GM19395 (cell line): Measurements from ENCODE around the gene EMC9.

Experiments used
- ATAC-seq: cut with Tn5 transposase; IDR thresholded peaks from one replicate; pipeline ENCODE4 v1.9.1; 2021; ENCODE audit warnings: mild to moderate bottlenecking, moderate library complexity; ENCODE audit not compliant: unreplicated experiment

EMC9 gene, protein sequence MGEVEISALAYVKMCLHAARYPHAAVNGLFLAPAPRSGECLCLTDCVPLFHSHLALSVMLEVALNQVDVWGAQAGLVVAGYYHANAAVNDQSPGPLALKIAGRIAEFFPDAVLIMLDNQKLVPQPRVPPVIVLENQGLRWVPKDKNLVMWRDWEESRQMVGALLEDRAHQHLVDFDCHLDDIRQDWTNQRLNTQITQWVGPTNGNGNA

DNA sequence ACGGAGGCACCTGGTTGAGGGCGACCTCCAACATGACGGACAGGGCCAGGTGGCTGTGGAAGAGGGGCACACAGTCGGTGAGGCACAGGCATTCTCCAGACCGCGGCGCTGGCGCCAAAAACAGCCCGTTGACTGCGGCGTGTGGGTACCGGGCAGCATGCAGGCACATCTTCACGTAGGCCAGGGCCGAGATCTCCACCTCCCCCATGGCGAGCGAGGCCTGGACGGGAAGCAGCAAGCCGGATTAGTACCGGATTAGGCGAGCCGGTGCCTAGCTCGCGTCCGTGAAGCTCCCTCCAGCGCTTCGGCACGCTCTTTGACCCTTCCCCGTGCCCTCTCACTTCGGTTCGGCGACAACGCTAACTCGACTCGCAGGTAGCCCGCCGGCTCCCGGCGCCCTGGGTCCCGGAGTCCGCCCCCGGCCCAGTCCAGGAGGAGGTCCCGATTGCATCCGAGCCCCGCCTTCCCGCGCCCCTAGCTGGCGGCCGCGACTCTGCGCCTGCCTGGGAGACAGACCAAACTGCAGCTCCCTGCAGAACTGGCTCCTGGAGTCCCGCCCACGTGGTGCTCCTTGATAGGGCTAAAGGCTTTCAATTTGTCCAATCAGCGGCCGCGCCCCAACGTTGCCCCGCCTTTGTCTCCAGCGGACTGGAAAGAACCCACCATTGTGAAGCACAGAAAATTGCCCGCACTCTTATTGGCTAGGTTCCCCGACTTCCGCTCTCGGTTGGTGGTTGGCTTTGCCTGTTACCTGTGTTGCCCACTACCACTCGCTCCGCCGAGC, at the start of gene EMC9:
EMC9 (minus strand) TSS at position 495 of the 784 bp plus-strand sequence; CDS start at position 208, 287 bp downstream.
- ATAC-seq, result peak; percentile 85

DNA sequence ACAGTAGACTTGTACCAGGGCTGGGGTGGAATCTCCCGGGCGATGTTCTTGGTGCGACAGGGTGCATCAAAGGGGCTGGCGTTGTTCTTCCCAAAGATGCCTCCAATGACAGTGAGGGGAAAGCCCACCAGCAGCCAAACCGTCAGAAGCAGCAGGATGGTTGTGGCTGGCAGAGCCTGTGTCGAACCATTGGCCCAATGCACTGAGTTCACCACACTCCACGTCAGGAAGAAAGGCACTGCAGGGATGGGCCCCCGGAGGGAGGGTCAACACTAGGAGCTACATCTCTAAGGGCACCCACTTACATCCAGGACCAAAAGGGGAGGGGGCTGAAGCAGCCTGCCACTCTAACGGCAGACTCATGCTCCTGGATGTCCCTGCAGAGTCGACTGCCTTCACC, 49.0 kb upstream of the EMC9 start:
- no peak for ATAC-seq

DNA sequence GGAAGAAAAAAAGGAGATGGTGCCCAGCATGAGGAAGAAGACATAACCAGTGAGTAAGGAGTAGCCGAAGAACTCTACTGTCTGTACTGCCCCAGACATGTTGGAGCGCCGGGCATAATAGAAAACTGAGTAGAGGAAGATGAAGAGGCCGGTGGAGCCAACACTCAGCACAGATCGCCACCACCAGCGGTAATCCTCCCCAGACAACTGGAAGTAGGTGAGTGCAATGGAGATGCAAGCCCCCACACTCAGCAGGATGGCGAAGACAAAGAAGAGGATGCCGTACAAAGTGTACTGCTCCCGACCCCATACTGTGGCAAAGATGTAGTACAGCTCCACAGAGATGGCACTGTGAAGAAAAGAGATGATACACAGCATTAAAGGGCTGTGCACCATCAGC, 48.1 kb upstream of the EMC9 start:
- no peak for ATAC-seq

DNA sequence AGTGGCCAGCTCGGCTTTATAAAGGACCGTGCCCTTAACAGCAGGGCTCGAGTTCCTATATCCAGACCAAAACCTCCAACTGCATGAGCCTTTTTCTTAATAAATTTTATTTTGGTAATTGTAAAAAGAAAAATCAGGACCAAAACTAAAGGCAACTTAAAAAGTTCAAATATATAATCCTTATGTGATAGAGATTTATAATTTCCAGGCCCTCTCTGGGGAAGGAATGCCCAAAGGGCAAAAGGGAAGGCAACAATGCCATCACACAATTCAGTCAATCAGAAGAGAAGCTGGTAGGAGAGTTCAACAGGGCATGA, 47.6 kb upstream of the EMC9 start:
- ATAC-seq, result no peak

DNA sequence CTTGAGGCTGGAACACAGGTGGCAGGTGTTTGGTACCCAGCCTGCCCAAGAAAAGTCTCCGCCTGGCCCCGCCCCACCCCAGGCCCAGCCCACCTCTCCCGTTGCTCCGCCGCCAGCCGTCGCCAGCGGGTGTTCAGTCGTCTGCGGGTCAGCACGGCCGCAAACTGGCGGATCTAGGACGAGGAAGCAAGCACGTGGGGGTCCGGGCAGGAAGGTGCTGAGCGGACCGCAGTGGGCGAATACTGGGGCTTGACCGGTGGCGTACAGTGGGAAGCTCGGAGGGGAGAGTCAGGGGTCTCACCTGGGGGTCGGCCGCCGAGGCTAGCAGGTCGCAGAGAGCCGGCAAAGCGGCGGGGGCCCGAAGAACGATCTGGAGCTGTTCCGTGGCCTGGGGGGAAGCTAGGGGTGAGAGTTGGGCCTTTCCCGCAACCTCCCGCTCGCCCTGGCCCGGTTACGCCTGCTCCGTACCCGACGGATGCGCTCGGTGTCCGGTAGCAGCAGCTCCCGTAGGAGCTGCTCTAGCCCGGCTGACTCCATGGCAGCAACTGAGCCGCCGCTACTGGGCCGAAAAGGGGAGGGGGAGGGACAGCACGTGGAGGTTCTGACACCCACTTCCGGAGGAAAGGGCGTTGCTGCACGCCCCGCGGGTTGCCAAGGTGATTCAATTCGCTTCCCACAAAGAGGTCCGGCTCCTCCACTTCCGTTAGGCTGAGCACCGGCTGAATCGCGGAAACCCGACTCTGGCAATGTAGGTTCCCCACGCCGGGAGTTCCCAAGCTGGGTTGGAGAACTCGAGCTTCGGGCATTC, 47.1 kb upstream of the EMC9 start, which contains the start of gene IPO4:
IPO4 (minus strand) TSS at position 566 of the 808 bp plus-strand sequence; CDS start at position 537, 29 bp downstream.
- peak; percentile 89 for ATAC-seq

DNA sequence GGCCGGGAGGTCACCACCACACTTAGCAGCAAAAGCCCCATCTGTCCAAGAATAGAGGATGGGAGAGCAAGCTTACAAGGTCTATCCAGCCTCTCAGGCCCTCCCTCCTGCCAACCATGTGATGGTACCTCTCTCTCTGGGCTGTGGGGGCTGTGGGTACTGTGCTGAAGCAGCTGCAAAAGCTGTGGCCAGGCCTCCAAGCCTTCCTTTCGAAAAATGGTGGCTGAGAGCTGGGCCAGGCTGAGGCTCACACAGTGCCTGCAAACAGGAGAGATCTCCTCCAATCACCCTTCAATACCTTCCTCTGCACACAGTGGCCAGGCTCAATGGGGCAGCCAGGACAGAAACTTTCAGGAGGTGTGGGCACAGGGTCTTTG, 46.1 kb upstream of the EMC9 start:
- ATAC-seq, result no peak

DNA sequence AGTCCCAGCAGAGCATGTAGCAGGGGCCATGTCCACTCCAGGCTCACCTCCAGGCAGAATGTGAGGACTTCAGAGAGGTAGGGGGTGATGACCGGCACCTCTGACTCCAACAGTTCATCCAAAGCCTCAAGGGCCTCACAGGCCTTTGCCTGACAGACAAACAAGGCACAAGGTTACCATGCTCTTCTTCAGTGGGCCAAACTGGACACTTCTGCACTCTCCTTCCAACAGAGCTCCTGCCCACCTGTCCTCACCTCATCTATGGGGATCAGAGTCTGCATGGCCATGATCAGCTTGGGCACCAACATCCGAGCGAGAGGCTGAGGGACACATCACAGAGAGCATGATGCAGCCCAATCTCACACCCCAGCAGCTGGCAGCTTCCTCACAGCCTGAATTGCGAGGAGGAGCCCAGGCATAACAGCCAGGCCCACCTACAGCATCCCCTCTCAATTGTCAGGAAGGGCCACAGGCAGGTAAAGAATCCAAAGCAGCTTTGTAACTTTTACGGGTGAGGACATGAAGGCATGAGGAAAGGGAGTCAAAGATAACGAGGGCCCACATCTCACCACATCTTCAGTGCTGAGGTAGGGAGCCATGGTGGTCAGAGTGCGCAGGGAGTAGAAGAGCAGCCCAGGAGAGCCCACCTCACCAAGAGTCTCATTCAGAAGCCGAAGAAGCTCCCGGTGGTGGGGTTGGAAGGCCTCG, 45.6 kb upstream of the EMC9 start:
- ATAC-seq, result no peak

DNA sequence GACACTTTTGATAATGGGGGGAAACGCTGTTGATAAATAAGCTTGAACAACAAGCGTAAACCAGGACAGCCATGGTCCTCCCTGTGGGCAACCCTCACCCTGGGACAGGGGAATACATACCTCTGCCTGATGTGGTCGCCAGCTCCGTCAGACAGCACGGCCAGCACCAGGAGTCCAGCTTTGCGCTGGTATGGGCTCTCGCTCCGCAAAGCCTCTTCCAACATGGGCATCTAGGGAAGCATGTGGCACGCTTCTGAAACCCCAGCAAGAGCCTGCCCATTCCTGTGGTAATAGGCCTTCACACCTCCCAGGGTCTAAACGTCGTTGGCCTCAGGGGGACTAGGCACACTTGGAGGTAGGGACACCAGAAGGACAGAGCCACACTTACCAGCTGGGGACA, 44.4 kb upstream of the EMC9 start:
- no peak for ATAC-seq

DNA sequence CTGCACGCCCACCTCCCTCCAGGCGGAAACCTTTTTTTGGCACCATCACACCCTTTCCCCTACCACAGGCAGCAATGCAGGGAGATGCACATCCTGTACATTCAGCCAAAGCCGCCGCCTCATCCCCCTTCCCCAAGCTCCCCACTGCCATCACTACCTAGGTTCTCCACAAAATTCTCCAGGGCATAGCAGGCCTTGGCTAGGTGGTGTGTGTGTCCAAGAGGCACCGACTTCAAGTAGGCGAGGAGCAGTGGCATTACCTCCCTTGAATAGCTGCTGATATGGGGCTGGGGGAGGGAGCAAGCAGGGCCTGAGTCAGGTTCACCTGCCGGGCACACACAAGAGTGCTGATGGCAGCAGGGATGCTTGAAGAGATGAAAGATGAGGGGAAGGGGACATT, 43.6 kb upstream of the EMC9 start:
- no peak for ATAC-seq

DNA sequence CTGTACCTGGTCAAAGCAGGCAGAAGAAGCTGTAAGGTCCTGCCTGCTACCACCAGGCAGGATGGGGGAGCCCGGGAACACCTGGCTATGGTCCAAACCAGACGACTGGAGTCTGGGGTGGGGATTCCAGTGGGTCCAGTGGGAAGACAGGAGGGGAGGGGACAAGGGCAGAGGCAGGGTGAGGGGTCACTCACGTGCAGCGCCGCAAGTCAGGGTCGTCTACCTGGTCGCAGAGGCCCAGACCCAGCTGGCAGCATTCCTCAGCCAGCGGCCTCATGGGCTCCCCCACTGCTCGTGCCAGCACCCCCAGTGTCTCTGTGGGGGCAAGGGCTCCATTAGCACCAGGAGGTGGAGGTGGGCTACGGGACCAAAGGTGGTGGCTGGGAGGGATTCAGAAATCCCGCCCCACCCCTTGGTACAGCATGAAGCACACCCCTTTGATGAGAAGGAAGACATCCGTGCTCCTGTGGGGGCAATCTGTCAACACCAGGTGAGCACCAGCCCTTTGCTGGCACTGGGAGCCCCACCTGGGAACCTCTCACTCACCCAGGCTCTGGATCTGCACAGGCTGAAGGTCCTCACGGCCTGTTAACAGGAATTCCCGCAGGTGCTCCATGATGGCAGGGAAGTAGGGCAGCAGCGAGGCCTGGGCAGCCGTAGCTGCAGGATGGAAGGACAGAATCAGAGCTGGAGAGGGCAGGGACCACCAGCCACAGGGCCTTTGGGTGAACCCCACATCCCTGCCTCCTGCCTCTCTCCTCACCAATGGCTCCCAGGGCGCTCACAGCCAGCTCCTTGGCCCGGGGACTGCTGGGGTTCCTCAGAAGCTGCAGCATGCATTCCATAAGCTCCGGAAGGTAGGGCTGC, 42.9 kb upstream of the EMC9 start:
- no peak for ATAC-seq

DNA sequence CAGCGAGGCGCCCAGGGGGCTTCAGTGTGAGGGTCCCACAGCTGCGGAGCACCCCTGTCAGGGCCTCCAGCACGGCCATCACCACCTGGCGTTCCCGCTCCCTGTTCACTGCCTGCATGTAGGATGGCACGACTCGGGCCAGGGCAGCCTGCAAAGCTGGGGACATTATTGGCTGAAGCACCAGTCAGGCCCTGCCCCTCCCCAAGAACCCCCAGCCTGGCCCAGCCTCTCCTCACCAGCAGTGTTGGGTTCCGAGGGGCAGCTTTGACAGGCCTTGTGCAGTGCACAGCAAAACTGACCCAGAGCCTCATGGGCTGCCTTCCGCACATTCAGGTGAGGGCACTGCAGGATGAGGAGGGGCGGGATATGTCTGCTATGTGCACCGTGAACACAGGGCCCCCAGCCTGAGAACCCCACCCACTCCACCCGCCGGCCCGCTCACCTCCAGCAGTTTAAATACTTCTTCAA, 41.7 kb upstream of the EMC9 start:
- ATAC-seq, result no peak

DNA sequence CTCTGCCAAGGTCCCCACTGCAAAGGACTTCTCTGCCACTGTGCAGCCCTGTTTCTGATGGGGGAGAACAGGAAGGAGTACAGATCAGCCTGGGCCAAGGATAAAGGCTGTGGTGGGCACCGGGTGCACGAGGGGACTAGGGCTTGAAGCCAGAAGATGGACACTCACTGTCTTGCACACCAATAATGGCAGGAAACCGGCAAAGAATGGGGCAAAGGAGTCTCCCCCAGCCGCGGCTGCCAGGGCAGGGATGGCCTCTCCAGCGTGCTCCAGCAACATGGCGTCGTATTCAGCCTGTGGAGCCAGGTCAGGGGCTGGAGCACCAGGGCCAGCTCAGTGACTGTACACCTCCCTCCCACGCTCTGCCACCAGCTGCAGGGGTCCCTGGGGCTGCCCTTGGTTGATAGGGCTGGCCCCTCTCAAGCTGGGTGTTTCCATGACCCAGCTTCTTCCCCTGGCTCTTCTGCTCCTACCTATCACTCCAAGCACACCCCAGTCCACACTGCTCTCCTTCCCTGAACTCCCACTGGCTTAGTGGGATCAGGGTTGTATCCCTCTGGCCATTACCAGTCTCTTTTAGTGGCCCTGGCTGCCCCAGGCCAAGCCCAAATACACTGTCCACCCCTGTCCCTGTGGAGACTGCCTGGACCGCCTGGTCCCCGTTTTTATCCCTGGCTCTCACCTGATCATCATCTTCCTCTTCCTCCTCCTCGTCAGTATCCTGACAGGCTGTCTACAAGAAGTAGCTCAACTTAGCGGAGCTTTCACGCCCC, 40.9 kb upstream of the EMC9 start:
- no peak for ATAC-seq

DNA sequence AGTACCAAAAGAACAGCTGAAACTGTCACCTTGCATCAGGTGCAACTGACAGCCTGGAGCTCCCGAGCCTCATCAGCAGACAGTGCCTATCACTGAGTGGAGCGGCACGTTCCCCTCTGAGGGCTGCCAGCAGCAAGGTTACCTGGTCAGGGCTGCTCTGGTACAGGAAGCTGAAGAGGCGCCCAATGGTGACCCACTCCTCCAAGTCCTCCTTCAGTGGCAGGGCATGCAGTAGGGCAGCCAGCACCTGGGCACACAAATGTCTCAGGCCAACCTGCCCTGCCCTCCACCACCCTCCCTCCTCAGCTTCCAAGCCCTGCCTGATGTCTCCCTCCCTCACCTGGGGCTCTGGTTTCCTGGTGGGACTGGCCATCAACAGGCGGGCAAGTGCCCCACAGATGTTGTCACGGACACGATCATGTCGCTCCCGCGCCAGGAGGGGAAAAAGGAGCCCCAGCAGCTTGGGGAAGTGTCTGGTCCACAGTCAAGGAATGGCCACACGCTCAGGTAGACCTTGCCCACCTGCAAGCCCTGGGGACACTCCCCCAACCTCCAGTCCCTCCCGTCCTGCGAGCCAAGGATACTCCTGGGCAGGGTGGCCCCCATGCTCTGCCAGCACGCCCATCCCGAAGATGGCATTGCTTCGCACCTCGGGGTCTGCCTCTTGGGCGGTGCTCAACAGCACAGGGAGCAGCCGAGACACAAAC, 40.1 kb upstream of the EMC9 start:
- no peak for ATAC-seq

DNA sequence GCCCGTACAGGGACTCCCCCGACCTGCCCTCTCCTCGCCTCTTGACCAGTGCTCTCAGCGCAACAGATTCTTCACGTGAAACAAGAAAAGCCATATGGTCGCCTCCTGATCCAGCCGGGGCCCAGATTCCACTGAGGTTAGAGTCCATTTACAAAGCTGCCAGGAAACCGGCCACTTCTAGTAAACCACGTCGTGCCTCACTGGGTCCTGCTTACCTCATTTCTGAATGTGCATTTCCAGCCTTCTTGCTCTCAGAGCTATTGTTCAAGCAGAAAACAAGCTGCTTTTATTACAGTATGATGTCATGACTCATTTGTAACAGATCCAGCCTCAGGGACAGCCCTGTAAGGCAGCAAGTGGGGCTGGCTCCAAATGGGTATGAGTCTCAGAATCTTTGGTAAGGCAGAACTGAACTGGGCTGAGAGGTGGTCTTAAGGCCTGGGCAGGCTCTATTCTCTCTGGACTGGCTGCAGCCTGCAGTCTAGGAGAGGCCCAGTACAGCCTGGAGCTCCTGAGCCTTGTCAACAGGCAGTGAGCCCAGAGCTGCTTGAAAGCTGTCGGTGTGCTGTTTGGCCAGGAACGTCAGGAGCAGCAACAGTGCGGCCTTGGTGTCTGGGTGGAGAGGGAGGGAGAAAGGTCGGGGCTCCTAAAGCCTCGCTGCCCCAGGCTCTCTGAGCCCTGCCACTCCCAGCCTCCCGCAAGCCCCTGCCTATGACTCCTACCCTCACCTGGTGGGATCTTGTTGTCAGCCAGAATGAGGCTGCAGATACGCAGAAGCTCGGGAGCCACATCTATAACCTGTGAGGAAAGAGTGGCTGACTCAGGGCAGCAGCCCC, 38.8 kb upstream of the EMC9 start:
- no peak for ATAC-seq

DNA sequence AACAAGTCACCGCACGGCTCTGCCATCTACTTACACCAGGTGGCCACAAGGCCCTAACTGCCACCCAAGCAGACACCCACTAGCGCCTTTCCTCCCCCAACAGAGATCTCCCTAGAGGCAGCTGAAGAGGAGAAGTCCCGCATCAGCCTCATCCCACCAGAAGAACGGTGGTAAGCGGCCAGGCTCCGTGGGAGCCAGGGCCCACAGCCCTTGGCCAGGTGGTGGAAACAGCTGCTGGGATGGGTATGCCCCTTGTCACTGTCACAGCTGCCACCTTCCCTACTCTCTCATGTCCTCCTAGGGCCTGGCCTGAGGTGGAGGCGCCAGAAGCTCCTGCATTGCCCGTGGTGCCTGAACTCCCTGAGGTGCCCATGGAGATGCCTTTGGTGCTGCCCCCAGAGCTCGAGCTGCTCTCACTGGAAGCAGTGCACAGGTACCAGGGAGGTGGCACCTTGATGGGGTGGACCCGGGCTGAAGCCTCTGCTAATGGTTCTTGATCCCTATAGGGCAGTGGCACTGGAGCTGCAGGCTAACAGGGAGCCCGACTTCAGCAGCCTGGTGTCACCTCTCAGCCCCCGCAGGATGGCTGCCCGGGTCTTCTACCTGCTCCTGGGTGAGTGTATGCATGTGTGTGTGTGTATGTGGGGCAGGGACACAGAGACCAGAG, 38.0 kb upstream of the EMC9 start:
- ATAC-seq, result no peak

DNA sequence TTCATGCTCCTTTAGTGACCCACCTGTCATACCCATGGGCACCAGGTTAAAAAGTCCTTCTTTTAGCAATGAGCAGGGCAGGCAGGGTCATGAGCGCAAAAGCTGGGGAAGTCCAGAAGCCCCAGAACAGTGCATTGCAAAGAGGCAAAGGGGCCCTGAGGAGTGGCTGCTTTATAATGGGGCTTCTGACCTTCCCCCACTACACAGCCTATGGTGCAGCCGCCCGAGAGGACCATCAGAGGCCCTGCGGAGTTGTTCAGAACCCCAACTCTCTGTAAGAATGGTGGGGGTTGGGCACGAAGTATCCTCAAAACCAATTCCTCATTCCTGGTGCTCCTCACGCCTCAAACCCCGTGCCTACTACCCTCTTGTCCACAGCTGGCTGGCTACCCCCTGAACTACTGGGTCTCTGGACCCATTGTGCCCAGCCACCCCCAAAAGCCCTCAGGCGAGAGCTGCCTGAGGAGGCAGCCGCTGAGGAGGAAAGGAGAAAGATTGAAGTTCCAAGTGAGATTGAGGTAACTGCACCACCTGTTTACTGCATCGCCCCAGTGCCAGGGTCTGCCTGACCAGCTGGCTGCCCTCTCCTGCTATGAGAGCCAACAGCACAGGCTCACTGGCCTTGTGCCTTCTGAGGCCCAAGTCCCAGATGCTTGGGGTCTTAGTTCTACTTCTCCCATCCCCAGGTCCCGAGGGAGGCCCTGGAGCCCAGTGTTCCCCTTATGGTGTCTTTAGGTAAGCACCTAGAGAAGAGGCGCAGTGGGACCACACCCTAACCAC, 37.2 kb upstream of the EMC9 start:
- ATAC-seq, result no peak

DNA sequence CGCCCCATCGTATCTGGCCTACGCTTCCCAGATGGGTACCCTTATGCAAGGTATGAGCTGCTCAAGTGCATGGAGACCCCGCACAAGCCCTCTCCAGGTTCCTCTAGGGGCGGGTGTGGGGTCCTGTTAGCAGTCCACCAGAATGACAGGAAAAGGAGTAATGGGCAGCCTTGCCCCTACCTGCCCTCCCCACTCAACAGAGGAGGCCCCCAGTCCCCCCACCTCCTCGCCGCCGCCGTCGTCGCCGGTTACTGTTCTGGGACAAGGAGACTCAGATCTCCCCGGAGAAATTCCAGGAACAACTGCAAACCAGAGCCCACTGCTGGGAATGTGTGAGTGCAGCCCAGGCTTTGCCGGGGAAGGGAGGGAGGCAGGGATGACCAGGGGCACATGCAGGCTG, 36.5 kb upstream of the EMC9 start:
- ATAC-seq, result no peak
